ENCODE measurements around the gene SCIN. TPM values are rescaled to one million over a fixed set of nuclear protein-coding genes. Genes with fewer than 3 reads are reported as not detected.

SCIN gene
- polyA plus RNA-seq, 1 donor (not counting 4 experiments of a cell fraction or from before 2014, with no cell fraction given) = not detected

DNA sequence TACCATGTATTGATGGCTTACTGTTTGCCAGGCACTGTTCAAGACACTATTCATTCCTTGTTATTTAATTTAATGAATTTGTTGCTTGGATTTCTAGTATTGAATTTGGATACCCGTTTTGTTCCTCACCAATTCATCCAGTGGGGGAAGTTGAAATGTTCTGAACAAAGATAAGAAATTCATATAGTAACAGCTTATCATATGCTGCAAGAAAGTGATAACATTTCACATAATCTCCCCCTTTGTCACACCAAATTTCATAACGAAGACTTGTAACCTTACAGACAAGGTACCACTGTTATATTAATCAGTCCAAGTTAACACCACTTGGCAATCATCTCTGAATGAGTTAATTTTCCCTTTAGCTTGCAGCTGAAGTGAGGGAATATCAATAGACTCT lies 42.1 kb downstream of the SCIN start:
- Histone ChIP-seq H3K27me3 (ENCODE audit: control insufficient read depth, extremely low read depth, insufficient read depth, low read length) (no peaks in the 10 kb centered on the region), H3K27ac (ENCODE audit: control insufficient read depth, insufficient read depth, low read length) (no peak overlapping the region), H3K36me3 (ENCODE audit: control insufficient read depth in 2 of 2, extremely low read depth in 1 of 2, insufficient read depth in 2 of 2, low read length in 2 of 2) (no peaks in the 10 kb centered on the region), H3K9me3 (ENCODE audit: control insufficient read depth, low read depth, low read length) (no peaks in the 10 kb centered on the region), H3K4me1 (ENCODE audit: control insufficient read depth, extremely low read depth, insufficient read depth, low read length) (no peaks in the 10 kb centered on the region), H3K4me2 (ENCODE audit: control insufficient read depth, extremely low read depth, insufficient read depth, low read depth, low read length) (no peak overlapping the region), H3K9ac (ENCODE audit: control insufficient read depth, extremely low read depth, insufficient read depth, low read length) (no peak overlapping the region), H3K9me1 (ENCODE audit: control insufficient read depth, extremely low read depth, insufficient read depth, low read length) (no peaks in the 10 kb centered on the region), H4K20me1 (ENCODE audit: control insufficient read depth, extremely low read depth, insufficient read depth, low read length) (no peaks in the 10 kb centered on the region), H3K79me2 (ENCODE audit: control insufficient read depth, insufficient read depth, low read length) (no peaks in the 10 kb centered on the region), H3K4me3 (ENCODE audit: control insufficient read depth in 2 of 3, extremely low read depth in 1 of 3, insufficient read depth in 2 of 3, low read depth in 1 of 3, low read length in 3 of 3) (no peak overlapping the region), H2AFZ (ENCODE audit: control insufficient read depth, low read length) (no peak overlapping the region)
- DNase-seq (ENCODE audit: low read depth, low spot score) (no peak), FAIRE-seq (no peak)
- dilution Hi-C loops (cut with MboI; ENCODE audit: extremely low pct_ligation_motif_present, low sequenced_read_pairs) = no loop called here
- TF ChIP-seq EZH2 (IDR thresholded peaks at IDR 0.05; ENCODE audit: low read length) (no peak), CTCF (optimal IDR thresholded peaks at IDR 0.05 in 1 of 3, IDR thresholded peaks at IDR 0.05 in 1 of 3, conservative IDR thresholded peaks at IDR 0.05 in 1 of 3; ENCODE audit: extremely low read depth in 1 of 3, insufficient read depth in 2 of 3, low read length in 3 of 3) (no peak)

GRCh38 chr7:12619461-12620069 lies 49.0 kb downstream of the SCIN start:
- no peak overlapping the region for H3K27ac ChIP-seq (ENCODE audit: control insufficient read depth, insufficient read depth, low read length)
- TF ChIP-seq CTCF (optimal IDR thresholded peaks at IDR 0.05 in 1 of 3, IDR thresholded peaks at IDR 0.05 in 1 of 3, conservative IDR thresholded peaks at IDR 0.05 in 1 of 3; ENCODE audit: extremely low read depth in 1 of 3, insufficient read depth in 2 of 3, low read length in 3 of 3) (no peak), EZH2 (IDR thresholded peaks at IDR 0.05; ENCODE audit: low read length) (no peak)
- no peaks in the 10 kb centered on the region for H3K36me3 ChIP-seq (ENCODE audit: control insufficient read depth in 2 of 2, extremely low read depth in 1 of 2, insufficient read depth in 2 of 2, low read length in 2 of 2)

More at GRCh38 chr7:12619461-12620069, 49.0 kb downstream of the SCIN start:
- H3K27me3 ChIP-seq (ENCODE audit: control insufficient read depth, extremely low read depth, insufficient read depth, low read length) = no peaks in the 10 kb centered on the region
- no peaks in the 10 kb centered on the region for H3K4me1 ChIP-seq (ENCODE audit: control insufficient read depth, extremely low read depth, insufficient read depth, low read length)
- H4K20me1 ChIP-seq (ENCODE audit: control insufficient read depth, extremely low read depth, insufficient read depth, low read length) = no peaks in the 10 kb centered on the region
- no peaks in the 10 kb centered on the region for H3K9me1 ChIP-seq (ENCODE audit: control insufficient read depth, extremely low read depth, insufficient read depth, low read length)
- dilution Hi-C loops (cut with MboI; ENCODE audit: extremely low pct_ligation_motif_present, low sequenced_read_pairs) = no loop called here
- H3K79me2 ChIP-seq (ENCODE audit: control insufficient read depth, insufficient read depth, low read length) = no peaks in the 10 kb centered on the region
- no peak overlapping the region for H2AFZ ChIP-seq (ENCODE audit: control insufficient read depth, low read length)
- H3K9ac ChIP-seq (ENCODE audit: control insufficient read depth, extremely low read depth, insufficient read depth, low read length) = no peak overlapping the region
- DNase-seq (ENCODE audit: low read depth, low spot score) (no peak), FAIRE-seq (no peak)
- H3K4me2 ChIP-seq (ENCODE audit: control insufficient read depth, extremely low read depth, insufficient read depth, low read depth, low read length) = no peak overlapping the region
- no peak overlapping the region for H3K4me3 ChIP-seq (ENCODE audit: control insufficient read depth in 2 of 3, extremely low read depth in 1 of 3, insufficient read depth in 2 of 3, low read depth in 1 of 3, low read length in 3 of 3)
- H3K9me3 ChIP-seq (ENCODE audit: control insufficient read depth, low read depth, low read length) = no peaks in the 10 kb centered on the region
